CD4-positive, alpha-beta memory T cell (primary cell): ENCODE results near the gene APOL6. TPM values are rescaled to one million over a fixed set of nuclear protein-coding genes. Genes with fewer than 3 reads are reported as not detected.
A peak's percentile ranks its signal among the peaks of the same experiment; 100 is the strongest.

Experiments used
- CTCF ChIA-PET: fragments of 350-600 bp; sonication (Branson Sonifier 250); formaldehyde crosslinking; loops from one replicate; lab custom pipeline; 2021; ENCODE audit warnings: inconsistent platforms; ENCODE audit not compliant: partially characterized antibody; lab: Charles Lee
- POLR2A ChIA-PET: fragments of 350-600 bp; sonication (Branson Sonifier 250); formaldehyde crosslinking; loops from one replicate; lab custom pipeline; 2021; ENCODE audit not compliant: partially characterized antibody; lab: Charles Lee
- DNase-seq, 5 donors: peaks; one replicate each; pipeline versions ENCODE4 v3.0.0 to v3.0.0-alpha.2; 2020 to 2022; ENCODE audit warnings: mixed read lengths in 1 of 5
- H3K27ac ChIP-seq: one replicate; pipeline ENCODE4 v1.7.0; 2013; ENCODE audit warnings: low read depth, low read length
- H3K27me3 ChIP-seq: 2 replicates; pipeline ENCODE4 v1.7.0; 2013; ENCODE audit warnings: mild to moderate bottlenecking, low read length, moderate library complexity; ENCODE audit not compliant: insufficient read depth
- H3K36me3 ChIP-seq: 2 replicates; pipeline ENCODE4 v1.7.0; 2013; ENCODE audit warnings: mild to moderate bottlenecking, low read length, moderate library complexity; ENCODE audit not compliant: insufficient read depth
- H3K4me1 ChIP-seq: 2 replicates; pipeline ENCODE4 v1.7.0; 2013; ENCODE audit warnings: mild to moderate bottlenecking, low read length, moderate library complexity; ENCODE audit not compliant: insufficient read depth
- H3K4me3 ChIP-seq, 2 donors: one replicate each; pipeline ENCODE4 v1.7.0; 2013; ENCODE audit warnings: low read length in 2 of 2, mild to moderate bottlenecking in 1 of 2
- H3K9me3 ChIP-seq, 2 donors: one replicate each; pipeline ENCODE4 v1.7.0; 2013; ENCODE audit warnings: low read length in 2 of 2, control low read depth in 1 of 2; ENCODE audit not compliant: control insufficient read depth in 1 of 2
- H3K27ac Mint-ChIP-seq, 7 donors: one replicate each; pipeline ENCODE4 v1.8.0; 2020 to 2021; ENCODE audit warnings: mixed read lengths in 7 of 7, mild to moderate bottlenecking in 6 of 7, inconsistent platforms in 3 of 7, moderate library complexity in 3 of 7
- H3K27me3 Mint-ChIP-seq, 2 donors: one replicate each; pipeline ENCODE4 v1.8.0; 2020 to 2021; ENCODE audit warnings: mixed read lengths in 2 of 2
- H3K36me3 Mint-ChIP-seq, 2 donors: one replicate each; pipeline ENCODE4 v1.8.0; 2020 to 2021; ENCODE audit warnings: mixed read lengths in 2 of 2, inconsistent platforms in 1 of 2, mild to moderate bottlenecking in 1 of 2
- H3K4me1 Mint-ChIP-seq, 4 donors: one replicate each; pipeline ENCODE4 v1.8.0; 2020 to 2021; ENCODE audit warnings: mixed read lengths in 4 of 4, mild to moderate bottlenecking in 1 of 4
- H3K4me3 Mint-ChIP-seq, 8 donors: one replicate each; pipeline ENCODE4 v1.8.0; 2020 to 2021; ENCODE audit warnings: mixed read lengths in 8 of 8, mild to moderate bottlenecking in 7 of 8, moderate library complexity in 6 of 8, inconsistent platforms in 3 of 8
- H3K9me3 Mint-ChIP-seq, 8 donors: one replicate each; pipeline ENCODE4 v1.8.0; 2020 to 2021; ENCODE audit warnings: mixed read lengths in 8 of 8, mild to moderate bottlenecking in 5 of 8, inconsistent platforms in 3 of 8, moderate library complexity in 1 of 8
- intact Hi-C: fragments of 100-400 bp; cut with micrococcal nuclease; formaldehyde crosslinking; loops from one replicate; pipeline ENCODE4 v1.15.1; 2023
- polyA plus RNA-seq, 2 donors: library from polyadenylated mRNA; unstranded; fragments of 300-500 nt; fragmentation: Illumina TruSeq; gene quantifications; one replicate each; pipeline ENCODE4 v1.2.3, GENCODE V29; 2021
- total RNA-seq, 2 experiments: library from RNA; stranded (reverse); gene quantifications; one replicate each; pipeline ENCODE4 v1.2.3, GENCODE V29; 2021

APOL6 gene
- total and polyA plus RNA-seq, 4 experiments from 2014 or later, result 8.5 to 52.0 (median 37.3) TPM

DNA sequence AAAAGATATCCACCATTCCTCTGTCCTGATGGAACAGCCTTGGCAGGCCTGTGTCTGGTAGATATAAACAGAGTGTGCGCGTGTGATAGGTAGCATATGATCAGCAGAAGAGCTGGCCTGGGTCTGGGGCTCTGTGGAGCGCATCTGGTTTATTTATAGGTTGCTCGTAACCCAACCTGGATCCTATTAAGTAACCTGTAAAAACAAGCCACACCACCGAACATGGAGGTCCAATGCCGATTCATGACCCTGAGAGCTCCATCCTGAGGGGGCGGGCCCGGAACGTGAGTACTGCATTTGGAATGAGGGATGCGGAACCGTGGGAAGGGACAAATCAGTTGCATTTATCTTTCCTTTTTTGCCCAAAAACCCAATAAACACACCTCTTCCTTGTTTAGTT lies 37.5 kb downstream of the APOL6 start:
- Mint-ChIP-seq H3K9me3 (peaks cover 0 to 5% (median under 1%) of the 10 kb centered on the region in 8 donors), H3K27ac (no peak overlapping the region), H3K27me3 (peaks cover 0 to 2% of the 10 kb centered on the region in 2 donors), H3K4me1 (peaks cover 0 to 9% (median 1%) of the 10 kb centered on the region in 4 donors), H3K4me3 (no peak overlapping the region), H3K36me3 (no peaks in the 10 kb centered on the region)
- DNase-seq, result no peak
- Histone ChIP-seq H3K9me3 (no peaks in the 10 kb centered on the region), H3K4me3 (no peak overlapping the region), H3K36me3 (no peaks in the 10 kb centered on the region), H3K4me1 (no peaks in the 10 kb centered on the region), H3K27me3 (no peaks in the 10 kb centered on the region), H3K27ac (no peak overlapping the region)
- POLR2A ChIA-PET, result no interaction called here
- intact Hi-C loops, result no loop called here
- CTCF ChIA-PET, result no interaction called here

GRCh38 chr22:35686298-35686697 lies 38.1 kb downstream of the APOL6 start:
- Mint-ChIP-seq H3K36me3 (no peaks in the 10 kb centered on the region), H3K27ac (peak overlapping the region in 1 of 7 donors; percentile 48), H3K4me1 (peaks cover 0 to 9% (median 1%) of the 10 kb centered on the region in 4 donors), H3K9me3 (peaks cover 0 to 5% (median under 1%) of the 10 kb centered on the region in 8 donors), H3K4me3 (no peak overlapping the region), H3K27me3 (peaks cover 0 to 2% of the 10 kb centered on the region in 2 donors)
- intact Hi-C loops, result no loop called here
- H3K9me3 ChIP-seq, result no peaks in the 10 kb centered on the region
- H3K4me3 ChIP-seq, result no peak overlapping the region
- no peaks in the 10 kb centered on the region for H3K4me1 ChIP-seq
- H3K27ac ChIP-seq, result no peak overlapping the region
- ChIA-PET CTCF (no interaction called here), POLR2A (no interaction called here)
- DNase-seq, result no peak
- no peaks in the 10 kb centered on the region for H3K27me3 ChIP-seq
- no peaks in the 10 kb centered on the region for H3K36me3 ChIP-seq

GRCh38 chr22:35687461-35687860 lies 39.2 kb downstream of the APOL6 start:
- H3K4me1 Mint-ChIP-seq, result peaks cover 0 to 9% (median 1%) of the 10 kb centered on the region in 4 donors
- H3K36me3 ChIP-seq, result no peaks in the 10 kb centered on the region
- H3K27ac ChIP-seq, result no peak overlapping the region
- peaks cover 0 to 3% (median 0%) of the 10 kb centered on the region in 8 donors for H3K9me3 Mint-ChIP-seq
- no peaks in the 10 kb centered on the region for H3K27me3 ChIP-seq
- H3K27me3 Mint-ChIP-seq, result peaks cover 0 to 2% of the 10 kb centered on the region in 2 donors
- intact Hi-C loops, result no loop called here
- ChIA-PET POLR2A (interaction anchor here (1.0 kb wide), 1 partner anchor 27 kb away, joined by 4 read pairs; no protein-coding TSS in a partner anchor), CTCF (no interaction called here)
- H3K4me3 Mint-ChIP-seq, result no peak overlapping the region
- H3K4me3 ChIP-seq, result no peak overlapping the region
- DNase-seq, result no peak
- H3K9me3 ChIP-seq, result no peaks in the 10 kb centered on the region
- no peaks in the 10 kb centered on the region for H3K4me1 ChIP-seq
- H3K27ac Mint-ChIP-seq, result no peak overlapping the region
- H3K36me3 Mint-ChIP-seq, result no peaks in the 10 kb centered on the region

DNA sequence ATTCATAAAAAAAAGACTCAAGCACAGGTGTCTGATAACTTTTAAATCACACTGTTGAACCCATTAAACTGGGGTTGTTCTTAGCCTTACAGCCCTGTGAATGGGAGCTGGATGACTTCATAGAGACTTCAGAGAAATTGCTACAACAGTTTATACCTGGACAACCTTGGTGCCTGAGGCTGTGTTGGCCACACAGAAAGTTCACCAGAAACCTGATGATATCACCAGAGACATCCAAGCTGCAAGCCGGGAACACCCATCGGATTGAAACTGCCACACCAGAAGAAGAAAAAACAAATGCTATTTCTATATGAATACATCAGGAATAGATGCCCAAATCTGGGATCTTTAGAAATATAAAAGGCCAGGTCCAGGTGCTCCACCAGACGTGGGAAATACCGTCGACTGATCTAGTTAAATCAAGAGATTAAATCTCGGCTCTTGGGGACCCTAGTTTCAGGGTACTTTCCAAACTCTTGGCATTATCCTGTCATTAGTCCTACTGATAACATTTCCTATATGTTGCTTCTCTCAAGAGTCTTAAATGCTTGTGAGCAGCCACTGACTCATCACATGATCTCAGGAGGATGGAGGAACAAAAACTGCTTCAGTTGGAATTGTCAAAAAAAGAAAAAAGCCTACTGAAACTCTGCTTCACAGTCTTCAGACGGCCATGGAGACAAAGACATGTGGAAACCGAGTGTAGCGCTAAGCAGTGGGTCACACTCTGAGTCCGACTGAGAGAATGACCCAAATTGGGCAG lies 40.8 kb downstream of the APOL6 start:
- Histone ChIP-seq H3K27me3 (no peaks in the 10 kb centered on the region), H3K4me1 (no peaks in the 10 kb centered on the region), H3K36me3 (no peaks in the 10 kb centered on the region), H3K4me3 (no peak overlapping the region), H3K9me3 (no peaks in the 10 kb centered on the region), H3K27ac (no peak overlapping the region)
- peaks cover 0 to 9% (median 1%) of the 10 kb centered on the region in 4 donors for H3K4me1 Mint-ChIP-seq
- H3K9me3 Mint-ChIP-seq, result peaks cover 0 to 3% (median 0%) of the 10 kb centered on the region in 8 donors
- H3K27me3 Mint-ChIP-seq, result peaks cover 0 to 7% of the 10 kb centered on the region in 2 donors
- H3K36me3 Mint-ChIP-seq, result no peaks in the 10 kb centered on the region
- H3K4me3 Mint-ChIP-seq, result no peak overlapping the region
- intact Hi-C loops, result no loop called here
- H3K27ac Mint-ChIP-seq, result peak overlapping the region in 1 of 7 donors; percentile 17
- DNase-seq, result no peak
- ChIA-PET POLR2A (interaction anchor here (1.3 kb wide), 1 partner anchor 28 kb away, joined by 4 read pairs; no protein-coding TSS in a partner anchor), CTCF (no interaction called here)

GRCh38 chr22:35690001-35690400 lies 41.8 kb downstream of the APOL6 start:
- no peak overlapping the region for H3K4me3 Mint-ChIP-seq
- Histone ChIP-seq H3K27ac (no peak overlapping the region), H3K36me3 (no peaks in the 10 kb centered on the region), H3K4me3 (no peak overlapping the region), H3K9me3 (no peaks in the 10 kb centered on the region), H3K4me1 (no peaks in the 10 kb centered on the region), H3K27me3 (no peaks in the 10 kb centered on the region)
- ChIA-PET CTCF (no interaction called here), POLR2A (interaction anchor here (1.3 kb wide), 1 partner anchor 29 kb away, joined by 4 read pairs; no protein-coding TSS in a partner anchor)
- no peak for DNase-seq
- intact Hi-C loops, result no loop called here
- H3K9me3 Mint-ChIP-seq, result peaks cover 0 to 3% (median 0%) of the 10 kb centered on the region in 8 donors
- peaks cover 0 to 7% of the 10 kb centered on the region in 2 donors for H3K27me3 Mint-ChIP-seq
- H3K4me1 Mint-ChIP-seq, result peaks cover 0 to 9% (median 1%) of the 10 kb centered on the region in 4 donors
- no peaks in the 10 kb centered on the region for H3K36me3 Mint-ChIP-seq
- no peak overlapping the region for H3K27ac Mint-ChIP-seq

- Histone ChIP-seq H3K27ac (no peak overlapping the region), H3K4me1 (no peaks in the 10 kb centered on the region), H3K9me3 (no peaks in the 10 kb centered on the region), H3K27me3 (no peaks in the 10 kb centered on the region), H3K4me3 (no peak overlapping the region), H3K36me3 (no peaks in the 10 kb centered on the region)
- DNase-seq, result no peak
- Mint-ChIP-seq H3K4me3 (no peak overlapping the region), H3K27ac (no peak overlapping the region), H3K9me3 (no peaks in the 10 kb centered on the region), H3K36me3 (no peaks in the 10 kb centered on the region), H3K4me1 (peaks cover 0 to 2% (median 0%) of the 10 kb centered on the region in 4 donors), H3K27me3 (peaks cover 0 to 12% of the 10 kb centered on the region in 2 donors)
- ChIA-PET POLR2A (no interaction called here), CTCF (no interaction called here)
- intact Hi-C loops, result no loop called here
Measured at GRCh38 chr22:35695202-35695601, 47.0 kb downstream of the APOL6 start.

- Histone ChIP-seq H3K4me3 (no peak overlapping the region), H3K4me1 (no peaks in the 10 kb centered on the region), H3K36me3 (no peaks in the 10 kb centered on the region), H3K27me3 (no peaks in the 10 kb centered on the region), H3K9me3 (no peaks in the 10 kb centered on the region), H3K27ac (no peak overlapping the region)
- CTCF ChIA-PET, result no interaction called here
- intact Hi-C loops, result no loop called here
- DNase-seq, result peak in 2 of 5 donors; percentile 8 to 27
- Mint-ChIP-seq H3K27ac (no peak overlapping the region), H3K4me1 (no peaks in the 10 kb centered on the region), H3K4me3 (no peak overlapping the region), H3K9me3 (no peaks in the 10 kb centered on the region), H3K36me3 (no peaks in the 10 kb centered on the region), H3K27me3 (peaks cover 0 to 12% of the 10 kb centered on the region in 2 donors)
- POLR2A ChIA-PET, result no interaction called here
Measured at GRCh38 chr22:35697142-35697541, 48.9 kb downstream of the APOL6 start.
